HG02678 (cell line): Measurements from ENCODE around the gene AGFG2.

Experiments
- ATAC-seq: cut with Tn5 transposase; IDR thresholded peaks from one replicate; pipeline ENCODE4 v1.9.1; 2021; ENCODE audit warnings: mild to moderate bottlenecking, moderate library complexity; ENCODE audit not compliant: unreplicated experiment

AGFG2 gene

GRCh38 chr7:100606313-100606712, 67.3 kb downstream of the AGFG2 start:
- ATAC-seq: no peak

- no peak for ATAC-seq
Measured at GRCh38 chr7:100607111-100607510, 68.1 kb downstream of the AGFG2 start.

GRCh38 chr7:100609958-100610357, 71.0 kb downstream of the AGFG2 start:
- no peak for ATAC-seq

GRCh38 chr7:100611983-100612729, 73.2 kb downstream of the AGFG2 start, which contains the start of gene MOSPD3:
Gene MOSPD3, plus strand, starts transcription at chr7:100612540. Its CDS starts 252 bp downstream, at chr7:100612792.
- ATAC-seq: peak; percentile 90

DNA sequence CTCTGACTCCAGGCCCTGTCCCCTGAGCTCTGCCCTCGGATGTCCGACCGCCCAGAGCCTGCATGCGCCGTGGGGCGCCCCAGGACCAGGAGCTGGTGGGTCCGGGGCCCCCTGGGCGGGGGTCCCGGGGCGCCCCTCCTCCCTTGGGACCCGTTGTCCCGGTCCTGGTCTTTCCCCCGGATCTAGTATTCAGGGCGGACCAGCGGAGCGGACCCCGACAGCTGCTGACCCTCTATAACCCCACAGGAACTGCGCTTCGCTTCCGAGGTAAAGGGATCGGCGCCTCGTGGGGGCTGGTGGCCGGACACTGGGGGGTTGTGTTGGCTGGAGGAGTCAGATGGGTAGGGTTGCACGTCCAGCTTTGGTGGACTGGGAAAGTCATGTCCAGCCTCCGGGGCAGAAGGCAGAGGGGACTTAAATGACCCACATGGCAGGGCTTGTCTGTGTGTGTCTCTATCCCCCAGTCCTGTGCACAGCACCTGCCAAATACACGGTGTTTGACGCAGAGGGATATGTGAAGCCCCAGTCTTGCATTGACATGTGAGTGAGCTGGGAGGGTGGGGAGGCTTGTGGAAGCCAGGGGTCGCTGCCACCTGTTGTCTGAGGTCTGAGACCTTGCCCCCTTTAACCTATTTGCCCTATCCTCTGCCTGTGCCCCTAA, 73.9 kb downstream of the AGFG2 start:
- ATAC-seq: no peak

DNA sequence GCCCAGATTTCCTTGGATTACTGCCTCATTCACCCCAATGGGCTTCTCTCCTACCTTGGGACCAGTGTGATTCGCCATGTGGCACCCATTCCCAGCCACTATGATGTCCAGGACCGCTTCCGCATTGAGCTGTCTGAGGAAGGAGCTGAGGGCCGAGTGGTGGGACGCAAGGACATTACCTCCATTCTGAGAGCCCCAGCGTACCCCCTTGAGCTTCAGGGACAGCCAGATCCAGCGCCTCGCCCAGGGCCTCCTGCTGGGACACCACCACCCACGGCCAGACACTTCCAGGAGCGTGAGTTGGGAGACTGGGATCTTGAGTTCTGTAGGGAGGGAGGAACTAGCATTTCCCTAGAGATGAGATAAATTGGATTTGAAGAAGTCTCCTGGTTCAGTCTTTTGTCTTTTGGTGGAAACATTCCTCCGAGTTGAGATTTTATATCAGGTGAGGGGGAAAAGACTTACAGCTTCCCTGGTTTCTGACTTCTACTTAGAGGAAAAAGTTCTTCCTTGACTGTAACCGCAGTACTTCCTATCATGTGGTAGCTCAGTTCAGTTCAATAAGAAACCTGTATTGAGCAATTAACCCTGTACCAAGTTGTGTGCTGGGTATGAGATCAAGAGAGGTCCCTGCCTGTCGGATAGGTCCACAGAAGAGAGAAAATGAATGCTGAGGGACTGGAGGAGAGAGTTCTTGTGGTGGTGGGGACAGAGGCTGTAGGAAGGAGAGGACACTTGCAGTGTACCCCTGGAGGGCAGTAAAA, 74.6 kb downstream of the AGFG2 start:
- no peak for ATAC-seq

DNA sequence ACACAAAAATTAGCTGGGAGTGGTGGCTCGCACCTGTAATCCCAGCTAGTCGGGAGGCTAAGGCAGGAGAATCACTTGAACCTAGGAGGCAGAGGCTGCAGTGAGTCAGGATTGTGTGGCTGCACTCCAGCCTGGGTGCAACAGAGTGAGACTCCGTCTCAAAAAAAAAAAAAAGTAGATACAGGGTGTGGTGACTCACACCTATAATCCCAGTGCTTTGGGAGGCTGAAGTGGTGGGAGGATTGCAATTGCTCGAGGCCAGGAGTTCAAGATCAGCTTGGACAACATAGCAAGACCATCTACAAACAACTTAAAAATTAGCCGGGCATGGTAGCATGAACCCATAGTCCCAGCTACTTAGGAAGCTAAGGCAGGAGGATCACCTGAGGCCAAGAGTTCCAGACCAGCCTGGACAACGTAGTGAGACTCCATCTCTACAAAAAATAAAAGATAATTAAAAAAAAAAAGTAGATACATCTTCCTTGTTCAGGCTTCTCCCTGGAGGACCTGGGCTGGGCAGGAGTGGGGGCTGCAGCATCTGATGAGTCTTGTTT, 75.4 kb downstream of the AGFG2 start:
- no peak for ATAC-seq
